Activated B cell treated with CpG ODN at 0.5 μM for 24 hours (primary cell): ENCODE results near the gene CCDC83. TPM values are rescaled to one million over a fixed set of nuclear protein-coding genes. Genes with fewer than 3 reads are reported as not detected.

Experiments used
- ATAC-seq: fragments of 200-7000 bp; cut with Tn5 transposase; one replicate; pipeline ENCODE4 v1.10.0; 2021; ENCODE audit warnings: low read depth, mild to moderate bottlenecking, moderate library complexity
- CTCF ChIA-PET: fragments of 350-600 bp; sonication (Branson Sonifier 250); formaldehyde crosslinking; loops from one replicate; lab custom pipeline; 2021; ENCODE audit warnings: antibody characterized with exemption; lab: Charles Lee
- POLR2A ChIA-PET: fragments of 350-600 bp; sonication (Branson Sonifier 250); formaldehyde crosslinking; loops from one replicate; lab custom pipeline; 2021; ENCODE audit warnings: antibody characterized with exemption; lab: Charles Lee
- DNase-seq: peaks from one replicate; pipeline ENCODE4 v3.0.0; 2022
- H3K27ac Mint-ChIP-seq: one replicate; pipeline ENCODE4 v1.8.0; 2020; ENCODE audit warnings: mixed read lengths
- H3K27me3 Mint-ChIP-seq: one replicate; pipeline ENCODE4 v1.8.0; 2021; ENCODE audit warnings: mixed read lengths
- H3K36me3 Mint-ChIP-seq: one replicate; pipeline ENCODE4 v1.8.0; 2021; ENCODE audit warnings: low read depth, mixed read lengths
- H3K4me1 Mint-ChIP-seq: one replicate; pipeline ENCODE4 v1.8.0; 2021; ENCODE audit warnings: mixed read lengths
- H3K4me3 Mint-ChIP-seq: one replicate; pipeline ENCODE4 v1.8.0; 2020; ENCODE audit warnings: mild to moderate bottlenecking, mixed read lengths
- H3K9me3 Mint-ChIP-seq: one replicate; pipeline ENCODE4 v1.8.0; 2020; ENCODE audit warnings: mixed read lengths
- CTCF ChIP-seq: fragments of 200-600 bp; IDR thresholded peaks from one replicate; pipeline ENCODE4 v1.8.0; 2022; ENCODE audit warnings: antibody characterized with exemption, mild to moderate bottlenecking
- intact Hi-C: fragments of 100-400 bp; cut with micrococcal nuclease; formaldehyde crosslinking; loops from one replicate; pipeline ENCODE4 v1.15.1; 2024
- total RNA-seq: library from RNA; stranded (reverse); gene quantifications from 2 replicates; pipeline ENCODE4 v1.2.3, GENCODE V29; 2022

The CCDC83 gene
- total RNA-seq, 1 donor from 2014 or later, result not detected

DNA sequence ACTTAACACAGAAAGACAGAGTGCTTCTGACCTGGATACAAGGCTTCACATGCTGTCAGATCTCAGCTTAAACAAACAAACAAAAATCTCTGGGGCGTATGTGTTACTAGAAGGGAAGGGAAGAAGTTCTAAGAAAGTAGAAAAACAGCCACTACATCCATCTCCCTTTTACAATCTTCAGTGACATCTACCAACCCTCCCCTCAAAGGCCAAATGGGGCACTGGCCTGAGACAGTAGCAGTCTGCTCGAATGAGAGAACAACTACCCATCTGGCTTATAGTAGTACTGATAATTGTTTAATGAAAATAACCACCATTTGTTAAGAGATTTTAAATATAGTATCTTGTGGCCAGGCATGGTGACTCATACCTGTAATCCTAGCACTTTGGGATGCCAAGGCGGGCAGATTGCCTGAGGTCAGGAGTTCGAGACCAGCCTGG, 29.4 kb downstream of the CCDC83 start:
- Mint-ChIP-seq H3K27me3 (peaks cover 8% of the 10 kb centered on the region), H3K9me3 (no peaks in the 10 kb centered on the region), H3K4me3 (no peak overlapping the region), H3K36me3 (no peaks in the 10 kb centered on the region), H3K4me1 (no peaks in the 10 kb centered on the region), H3K27ac (no peak overlapping the region)
- intact Hi-C loops, result no loop called here
- ChIA-PET POLR2A (no interaction called here), CTCF (no interaction called here)
- TF ChIP-seq CTCF, result no peak
- DNase-seq (no peak), ATAC-seq (no peak)

- Mint-ChIP-seq H3K27ac (no peak overlapping the region), H3K4me3 (no peak overlapping the region), H3K4me1 (no peaks in the 10 kb centered on the region), H3K9me3 (no peaks in the 10 kb centered on the region), H3K36me3 (no peaks in the 10 kb centered on the region), H3K27me3 (peaks cover 8% of the 10 kb centered on the region)
- TF ChIP-seq CTCF, result no peak
- ATAC-seq (no peak), DNase-seq (no peak)
- ChIA-PET CTCF (no interaction called here), POLR2A (no interaction called here)
- intact Hi-C loops, result no loop called here
Measured at GRCh38 chr11:85886089-85887056, 31.2 kb downstream of the CCDC83 start.

GRCh38 chr11:85889108-85889507, 33.9 kb downstream of the CCDC83 start:
- ChIA-PET POLR2A (no interaction called here), CTCF (no interaction called here)
- intact Hi-C loops, result no loop called here
- no peak for ATAC-seq
- Mint-ChIP-seq H3K9me3 (no peaks in the 10 kb centered on the region), H3K27ac (no peak overlapping the region), H3K36me3 (no peaks in the 10 kb centered on the region), H3K27me3 (peaks cover 4% of the 10 kb centered on the region), H3K4me1 (no peaks in the 10 kb centered on the region), H3K4me3 (no peak overlapping the region)
- DNase-seq, result no peak
- TF ChIP-seq CTCF, result no peak

- Mint-ChIP-seq H3K27me3 (peaks cover 4% of the 10 kb centered on the region), H3K27ac (no peak overlapping the region), H3K4me1 (no peaks in the 10 kb centered on the region), H3K36me3 (no peaks in the 10 kb centered on the region), H3K9me3 (no peaks in the 10 kb centered on the region), H3K4me3 (no peak overlapping the region)
- DNase-seq (no peak), ATAC-seq (no peak)
- ChIA-PET CTCF (no interaction called here), POLR2A (no interaction called here)
- intact Hi-C loops, result no loop called here
- no peak for TF ChIP-seq CTCF
Measured at GRCh38 chr11:85889676-85890579, 34.7 kb downstream of the CCDC83 start.

DNA sequence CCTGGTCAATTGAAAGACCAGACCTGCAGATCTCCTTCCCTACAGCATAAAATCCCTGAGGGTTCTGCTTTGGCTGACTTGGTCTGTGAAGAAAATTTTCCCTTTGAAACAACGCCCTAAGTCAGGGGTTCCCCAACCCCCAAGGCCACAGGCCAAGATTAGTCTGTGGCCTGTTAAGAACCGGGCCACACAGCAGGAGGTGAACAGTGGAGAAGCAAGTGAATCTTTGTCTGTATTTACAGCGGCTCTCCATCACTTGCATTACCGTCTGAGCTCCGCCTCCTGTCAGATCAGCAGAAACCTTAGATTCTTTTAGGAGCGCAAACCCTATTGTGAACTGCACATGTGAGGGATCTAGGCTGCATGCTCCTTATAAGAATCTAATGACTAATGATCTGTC, 38.2 kb downstream of the CCDC83 start:
- H3K27ac Mint-ChIP-seq, result no peak overlapping the region
- no peak for TF ChIP-seq CTCF

More for the DNA sequence above, 38.2 kb downstream of the CCDC83 start:
- Mint-ChIP-seq H3K27me3 (peaks cover 2% of the 10 kb centered on the region), H3K36me3 (no peaks in the 10 kb centered on the region), H3K9me3 (no peaks in the 10 kb centered on the region), H3K4me3 (no peak overlapping the region), H3K4me1 (no peaks in the 10 kb centered on the region)
- intact Hi-C loops, result no loop called here
- no peak for DNase-seq
- CTCF ChIA-PET, result no interaction called here
- POLR2A ChIA-PET, result no interaction called here
- ATAC-seq, result no peak
